ENCODE data around the gene LILRB3.

Gene LILRB3

DNA sequence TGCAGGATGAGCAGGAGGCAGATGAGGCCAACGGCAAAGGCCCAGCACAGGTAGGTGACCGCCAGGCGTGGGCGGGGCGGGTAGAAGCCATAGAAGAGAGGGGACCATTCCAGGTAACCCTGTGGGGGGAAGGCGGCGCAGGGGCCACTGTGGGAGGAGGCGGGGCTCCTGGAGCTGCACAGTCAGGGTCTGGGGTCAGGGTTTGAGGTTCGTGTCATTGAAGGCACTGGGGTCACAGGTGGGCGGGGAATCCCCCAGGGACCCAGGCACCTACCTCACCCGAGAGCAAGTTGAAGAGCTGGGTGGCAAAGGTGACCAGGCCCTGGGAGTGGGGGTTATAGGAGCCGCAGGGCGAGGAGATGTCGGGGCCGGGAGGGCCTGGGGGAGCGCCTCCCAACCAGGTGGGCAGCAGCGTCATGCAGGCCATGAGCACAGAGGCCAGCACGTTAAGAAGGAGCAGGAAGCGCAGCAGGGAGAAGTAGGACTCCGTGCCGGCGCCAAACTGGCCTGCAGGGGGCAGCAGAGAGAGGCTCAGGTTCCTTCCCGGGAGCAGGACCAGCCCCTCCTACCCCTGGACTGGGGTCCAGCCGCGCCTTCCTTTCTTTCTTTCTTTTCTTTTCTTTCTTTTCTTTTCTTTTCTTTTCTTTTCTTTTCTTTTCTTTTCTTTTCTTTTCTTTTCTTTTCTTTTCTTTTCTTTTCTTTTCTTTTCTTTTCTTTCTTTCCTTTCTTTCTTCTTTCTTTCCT lies 54.5 kb downstream of the LILRB3 start:
- peak; percentile 92 to 95 for DNase-seq (ENCODE audit: low read depth in 2 of 2)

Data from stimulated activated CD4-positive, alpha-beta T cell treated with anti-CD3 and anti-CD28 coated beads, Interleukin-1b, Interleukin-23, amount 100 ng/mL, for 4 hours (primary cell).